Left lung (tissue), 10 donors: Measurements from ENCODE around the gene APOL1. TPM values are rescaled to one million over a fixed set of nuclear protein-coding genes. Genes with fewer than 3 reads are reported as not detected.
A peak's percentile ranks its signal among the peaks of the same experiment; 100 is the strongest.

Experiments used
- ATAC-seq: fragments of 200-7000 bp; cut with Tn5 transposase; one replicate; pipeline ENCODE4 v1.9.1; 2020; ENCODE audit warnings: moderate library complexity
- DNase-seq, 4 donors: peaks; one replicate each; pipeline ENCODE4 v3.0.0-alpha.2; 2013 to 2020
- H3K27ac ChIP-seq, 2 donors: fragments of 200-600 bp; sonication (generic) in 1 of 2; one replicate each; pipeline versions ENCODE4 v1.5.0 to v1.8.0; 2020 to 2021
- H3K27me3 ChIP-seq, 2 donors: fragments of 200-600 bp; sonication (generic) in 1 of 2; one replicate each; pipeline versions ENCODE4 v1.5.0 to v1.8.0; 2020 to 2021
- H3K36me3 ChIP-seq, 2 donors: fragments of 200-600 bp; sonication (generic) in 1 of 2; one replicate each; pipeline versions ENCODE4 v1.5.0 to v1.8.0; 2020 to 2021
- H3K4me1 ChIP-seq, 2 donors: fragments of 200-600 bp; one replicate each; pipeline ENCODE4 v1.8.0; 2021
- H3K4me3 ChIP-seq, 2 donors: fragments of 200-600 bp; sonication (generic) in 1 of 2; one replicate each; pipeline versions ENCODE4 v1.5.0 to v1.8.0; 2020 to 2021; ENCODE audit warnings: mild to moderate bottlenecking in 1 of 2
- H3K9me3 ChIP-seq, 2 donors: fragments of 200-600 bp; sonication (generic) in 1 of 2; one replicate each; pipeline versions ENCODE4 v1.5.0 to v1.8.0; 2020 to 2021
- CTCF ChIP-seq, 2 donors: fragments of 200-600 bp; sonication (generic) in 1 of 2; IDR thresholded peaks; one replicate each; pipeline versions ENCODE4 v1.5.0 to v1.8.0; 2021; ENCODE audit warnings: antibody characterized with exemption in 2 of 2
- intact Hi-C, 2 donors: fragments of 100-400 bp; cut with DNase I; formaldehyde crosslinking; loops; one replicate each; pipeline versions ENCODE4 v1.11.2 to v1.14.2; 2022
- polyA plus RNA-seq, 6 donors: library from polyadenylated mRNA; unstranded; fragments of 120-200 nt; gene quantifications; one replicate each; pipeline ENCODE4 v1.2.1, GENCODE V29; 2013; ENCODE audit not compliant: insufficient read length in 6 of 6
- total RNA-seq, 2 donors: library from RNA; stranded (reverse); fragmentation: NEBNext Ultra II Directional; extraction: Animal tissue kit (Norgen Biotek cat#: 25700); gene quantifications; one replicate each; pipeline ENCODE4 v1.2.1, GENCODE V29; 2021
- donor health status: DM: no; HTN: yes; CAD: no.
- donor health status: DM: no; HTN: no; CAD: no.

APOL1 gene
- total and polyA plus RNA-seq, 8 donors: 8.6 to 109 (median 13.5) TPM

- H3K27me3 ChIP-seq: no peaks in the 10 kb centered on the region
- peak in 1 of 4 donors; percentile 77 for DNase-seq
- H3K4me3 ChIP-seq: no peak overlapping the region
- TF ChIP-seq CTCF (IDR thresholded peaks at IDR 0.05): no peak
- peaks cover 5 to 17% of the 10 kb centered on the region in 2 donors for H3K4me1 ChIP-seq
- H3K27ac ChIP-seq: no peak overlapping the region
- intact Hi-C loops: no loop called here
- no peaks in the 10 kb centered on the region for H3K9me3 ChIP-seq
- no peak for ATAC-seq
- H3K36me3 ChIP-seq: peaks cover 6 to 79% of the 10 kb centered on the region in 2 donors
Measured at GRCh38 chr22:36282328-36282831, 29.4 kb downstream of the APOL1 start.

- intact Hi-C loops: no loop called here
- DNase-seq (peak in 1 of 4 donors; percentile 82), ATAC-seq (no peak)
- no peak overlapping the region for H3K27ac ChIP-seq
- no peaks in the 10 kb centered on the region for H3K27me3 ChIP-seq
- no peak overlapping the region for H3K4me3 ChIP-seq
- peaks cover 6 to 97% of the 10 kb centered on the region in 2 donors for H3K36me3 ChIP-seq
- no peak for TF ChIP-seq CTCF (IDR thresholded peaks at IDR 0.05)
- peaks cover 0 to 9% of the 10 kb centered on the region in 2 donors for H3K4me1 ChIP-seq
- H3K9me3 ChIP-seq: no peaks in the 10 kb centered on the region
Measured at GRCh38 chr22:36284171-36284571, 31.2 kb downstream of the APOL1 start.

GRCh38 chr22:36285017-36285416, 32.1 kb downstream of the APOL1 start:
- H3K4me3 ChIP-seq: no peak overlapping the region
- H3K27me3 ChIP-seq: no peaks in the 10 kb centered on the region
- no peak for TF ChIP-seq CTCF (IDR thresholded peaks at IDR 0.05)
- peak in 1 of 4 donors; percentile 40 for DNase-seq
- no peak overlapping the region for H3K27ac ChIP-seq
- H3K4me1 ChIP-seq: peaks cover 0 to 4% of the 10 kb centered on the region in 2 donors
- H3K9me3 ChIP-seq: no peaks in the 10 kb centered on the region
- intact Hi-C loops: no loop called here
- ATAC-seq: no peak
- H3K36me3 ChIP-seq: peaks cover 6 to 100% of the 10 kb centered on the region in 2 donors

- Histone ChIP-seq H3K27me3 (no peaks in the 10 kb centered on the region), H3K27ac (no peak overlapping the region), H3K36me3 (peaks cover 6 to 100% of the 10 kb centered on the region in 2 donors), H3K4me3 (no peak overlapping the region), H3K9me3 (no peaks in the 10 kb centered on the region), H3K4me1 (peaks cover 0 to 4% of the 10 kb centered on the region in 2 donors)
- TF ChIP-seq CTCF (IDR thresholded peaks at IDR 0.05): no peak
- ATAC-seq (no peak), DNase-seq (peak in 1 of 4 donors; percentile 70)
- intact Hi-C loops: no loop called here
Measured at GRCh38 chr22:36285545-36285944, 32.6 kb downstream of the APOL1 start.

GRCh38 chr22:36286096-36286957, 33.4 kb downstream of the APOL1 start:
- Histone ChIP-seq H3K27me3 (no peaks in the 10 kb centered on the region), H3K27ac (peak overlapping the region in 1 of 2 donors; percentile 9), H3K36me3 (peaks cover 6 to 100% of the 10 kb centered on the region in 2 donors), H3K4me3 (no peak overlapping the region), H3K4me1 (peaks cover 0 to 4% of the 10 kb centered on the region in 2 donors), H3K9me3 (no peaks in the 10 kb centered on the region)
- TF ChIP-seq CTCF (IDR thresholded peaks at IDR 0.05): peak; percentile 74 to 88
- intact Hi-C loops: no loop called here
- ATAC-seq (peak; percentile 79), DNase-seq (peak; percentile 40 to 89 (median 67))
